Nephron progenitor cell (in vitro differentiated cells): ENCODE measurements around the gene CHD6.

Experiments
- DNase-seq: peaks from one replicate; pipeline ENCODE4 v3.0.0; 2021
- H3K27ac Mint-ChIP-seq: 2 replicates; pipeline ENCODE4 v1.8.0; 2021; ENCODE audit warnings: mild to moderate bottlenecking, moderate library complexity, mixed read lengths
- H3K27me3 Mint-ChIP-seq: 2 replicates; pipeline ENCODE4 v1.8.0; 2021; ENCODE audit warnings: mild to moderate bottlenecking, low read depth, mixed read lengths; ENCODE audit not compliant: poor library complexity
- H3K36me3 Mint-ChIP-seq: 2 replicates; pipeline ENCODE4 v1.8.0; 2021; ENCODE audit warnings: low read depth, mixed read lengths
- H3K4me1 Mint-ChIP-seq: 2 replicates; pipeline ENCODE4 v1.8.0; 2021; ENCODE audit warnings: mixed read lengths
- H3K4me3 Mint-ChIP-seq: 2 replicates; pipeline ENCODE4 v1.8.0; 2021; ENCODE audit warnings: mild to moderate bottlenecking, moderate library complexity, mixed read lengths
- H3K9me3 Mint-ChIP-seq: 2 replicates; pipeline ENCODE4 v1.8.0; 2021; ENCODE audit warnings: mild to moderate bottlenecking, moderate library complexity, mixed read lengths
- TF ChIP-seq, protein P1 (sequence below): fragments of 200-600 bp; sonication (generic); IDR thresholded peaks from 2 replicates; pipeline ENCODE4 v1.5.0; 2021; ENCODE audit warnings: antibody characterized with exemption

The CHD6 gene

DNA sequence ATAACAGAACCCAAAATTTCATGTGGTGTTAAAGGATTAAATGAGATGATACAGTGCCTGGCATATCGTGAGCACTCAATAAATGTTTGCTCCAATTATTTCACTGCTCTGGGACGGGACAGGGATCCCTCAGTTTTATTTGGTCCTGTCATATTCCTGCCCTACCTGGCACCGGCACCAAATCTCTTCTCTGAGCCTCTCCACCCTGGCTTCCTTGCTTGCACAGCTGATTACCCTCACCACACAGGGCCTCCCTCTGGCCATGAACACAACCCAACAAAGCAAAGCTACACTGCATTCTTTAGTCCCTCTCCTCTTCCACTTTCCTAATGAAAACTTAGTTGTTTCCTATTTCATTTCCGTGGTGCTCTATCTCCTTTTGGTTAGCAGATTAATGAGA, 16.4 kb downstream of the CHD6 start:
- Mint-ChIP-seq H3K4me3 (no peak overlapping the region), H3K9me3 (peaks cover 64% of the 10 kb centered on the region), H3K27me3 (no peaks in the 10 kb centered on the region), H3K36me3 (peaks cover 79% of the 10 kb centered on the region), H3K27ac (no peak overlapping the region), H3K4me1 (no peaks in the 10 kb centered on the region)
- TF ChIP-seq, protein P1, sequence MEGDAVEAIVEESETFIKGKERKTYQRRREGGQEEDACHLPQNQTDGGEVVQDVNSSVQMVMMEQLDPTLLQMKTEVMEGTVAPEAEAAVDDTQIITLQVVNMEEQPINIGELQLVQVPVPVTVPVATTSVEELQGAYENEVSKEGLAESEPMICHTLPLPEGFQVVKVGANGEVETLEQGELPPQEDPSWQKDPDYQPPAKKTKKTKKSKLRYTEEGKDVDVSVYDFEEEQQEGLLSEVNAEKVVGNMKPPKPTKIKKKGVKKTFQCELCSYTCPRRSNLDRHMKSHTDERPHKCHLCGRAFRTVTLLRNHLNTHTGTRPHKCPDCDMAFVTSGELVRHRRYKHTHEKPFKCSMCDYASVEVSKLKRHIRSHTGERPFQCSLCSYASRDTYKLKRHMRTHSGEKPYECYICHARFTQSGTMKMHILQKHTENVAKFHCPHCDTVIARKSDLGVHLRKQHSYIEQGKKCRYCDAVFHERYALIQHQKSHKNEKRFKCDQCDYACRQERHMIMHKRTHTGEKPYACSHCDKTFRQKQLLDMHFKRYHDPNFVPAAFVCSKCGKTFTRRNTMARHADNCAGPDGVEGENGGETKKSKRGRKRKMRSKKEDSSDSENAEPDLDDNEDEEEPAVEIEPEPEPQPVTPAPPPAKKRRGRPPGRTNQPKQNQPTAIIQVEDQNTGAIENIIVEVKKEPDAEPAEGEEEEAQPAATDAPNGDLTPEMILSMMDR, result no peak
- no peak for DNase-seq

DNA sequence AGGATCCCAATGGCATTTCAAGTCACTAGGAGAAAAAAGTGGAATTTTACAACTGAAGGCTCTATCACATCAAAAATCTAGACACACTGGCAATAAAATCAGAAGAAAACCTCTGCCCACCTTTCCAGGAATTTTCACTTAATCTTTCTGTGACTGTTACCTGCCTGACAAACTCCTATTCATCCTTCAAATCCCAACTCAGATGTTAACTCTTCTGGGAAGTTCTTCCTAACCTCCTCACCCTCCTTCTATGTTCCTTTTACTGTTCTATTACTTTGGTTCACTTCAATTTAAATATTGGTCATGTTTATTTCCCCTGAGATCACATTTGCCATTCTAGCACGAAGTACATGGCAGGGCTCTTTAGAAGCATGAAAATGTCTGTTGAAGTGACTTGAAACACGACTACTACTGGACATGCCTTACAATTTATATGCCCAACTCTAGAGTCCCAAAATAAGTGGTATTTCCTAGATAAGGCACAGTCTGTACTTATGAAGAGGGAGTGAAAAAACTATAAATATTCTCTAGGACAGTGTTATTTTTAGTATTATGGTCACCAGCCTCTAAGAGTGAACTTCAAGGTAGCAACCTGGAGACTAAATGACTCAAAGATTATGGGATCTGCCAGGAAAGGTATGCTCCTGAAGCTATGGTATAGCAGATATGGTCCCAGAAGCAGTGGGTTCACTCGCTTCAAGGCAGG, 17.1 kb downstream of the CHD6 start:
- no peak overlapping the region for H3K4me3 Mint-ChIP-seq
- H3K27ac Mint-ChIP-seq, result no peak overlapping the region
- TF ChIP-seq, protein P1, result no peak
- peaks cover 68% of the 10 kb centered on the region for H3K9me3 Mint-ChIP-seq
- no peak for DNase-seq
- H3K4me1 Mint-ChIP-seq, result no peaks in the 10 kb centered on the region
- peaks cover 83% of the 10 kb centered on the region for H3K36me3 Mint-ChIP-seq
- H3K27me3 Mint-ChIP-seq, result no peaks in the 10 kb centered on the region

DNA sequence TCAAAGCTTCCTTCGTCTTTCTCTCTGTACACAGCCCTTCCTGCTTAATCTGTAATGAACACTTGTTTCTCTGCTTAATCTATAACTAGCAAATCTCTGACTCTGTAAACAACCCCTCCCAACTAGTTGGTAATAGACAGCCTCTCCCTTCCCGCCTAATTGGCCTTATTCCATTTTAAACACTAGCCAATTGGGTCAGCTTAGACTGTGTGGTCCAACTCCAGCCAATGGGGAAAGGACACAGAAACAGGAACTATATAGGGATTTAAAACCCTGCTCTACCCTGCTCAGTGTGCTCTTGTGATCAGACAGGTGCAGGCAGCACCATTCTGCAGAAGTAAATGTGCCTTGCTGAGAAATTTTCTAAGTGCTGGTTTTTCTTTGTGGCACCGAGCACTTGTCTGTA, 18.5 kb downstream of the CHD6 start:
- H3K36me3 Mint-ChIP-seq, result peaks cover 86% of the 10 kb centered on the region
- peaks cover 77% of the 10 kb centered on the region for H3K9me3 Mint-ChIP-seq
- TF ChIP-seq, protein P1, result no peak
- no peak for DNase-seq
- no peak overlapping the region for H3K27ac Mint-ChIP-seq
- H3K4me3 Mint-ChIP-seq, result no peak overlapping the region
- H3K4me1 Mint-ChIP-seq, result no peaks in the 10 kb centered on the region
- no peaks in the 10 kb centered on the region for H3K27me3 Mint-ChIP-seq

DNA sequence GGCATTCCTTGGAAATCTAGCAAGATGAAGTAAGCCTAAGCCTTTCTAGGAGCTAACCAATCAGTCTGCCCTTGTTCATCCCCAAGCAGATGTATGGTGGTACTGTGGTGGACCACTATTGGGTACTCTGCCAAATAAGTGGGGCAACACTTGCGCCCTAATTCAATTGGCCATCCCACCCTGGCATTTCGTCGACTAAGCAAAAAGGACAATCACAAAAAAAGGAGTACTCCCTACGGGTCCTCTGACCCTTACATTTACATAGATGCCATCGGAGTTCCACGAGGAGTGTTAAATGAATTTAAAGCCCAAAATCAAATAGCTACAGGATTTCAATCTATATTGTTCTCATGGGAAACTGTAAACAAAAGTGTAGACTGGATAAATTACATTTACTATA, 19.5 kb downstream of the CHD6 start:
- H3K27ac Mint-ChIP-seq, result no peak overlapping the region
- H3K4me1 Mint-ChIP-seq, result no peaks in the 10 kb centered on the region
- H3K4me3 Mint-ChIP-seq, result no peak overlapping the region
- H3K36me3 Mint-ChIP-seq, result peaks cover 86% of the 10 kb centered on the region
- TF ChIP-seq, protein P1, result no peak
- H3K27me3 Mint-ChIP-seq, result no peaks in the 10 kb centered on the region
- peaks cover 87% of the 10 kb centered on the region for H3K9me3 Mint-ChIP-seq
- no peak for DNase-seq

DNA sequence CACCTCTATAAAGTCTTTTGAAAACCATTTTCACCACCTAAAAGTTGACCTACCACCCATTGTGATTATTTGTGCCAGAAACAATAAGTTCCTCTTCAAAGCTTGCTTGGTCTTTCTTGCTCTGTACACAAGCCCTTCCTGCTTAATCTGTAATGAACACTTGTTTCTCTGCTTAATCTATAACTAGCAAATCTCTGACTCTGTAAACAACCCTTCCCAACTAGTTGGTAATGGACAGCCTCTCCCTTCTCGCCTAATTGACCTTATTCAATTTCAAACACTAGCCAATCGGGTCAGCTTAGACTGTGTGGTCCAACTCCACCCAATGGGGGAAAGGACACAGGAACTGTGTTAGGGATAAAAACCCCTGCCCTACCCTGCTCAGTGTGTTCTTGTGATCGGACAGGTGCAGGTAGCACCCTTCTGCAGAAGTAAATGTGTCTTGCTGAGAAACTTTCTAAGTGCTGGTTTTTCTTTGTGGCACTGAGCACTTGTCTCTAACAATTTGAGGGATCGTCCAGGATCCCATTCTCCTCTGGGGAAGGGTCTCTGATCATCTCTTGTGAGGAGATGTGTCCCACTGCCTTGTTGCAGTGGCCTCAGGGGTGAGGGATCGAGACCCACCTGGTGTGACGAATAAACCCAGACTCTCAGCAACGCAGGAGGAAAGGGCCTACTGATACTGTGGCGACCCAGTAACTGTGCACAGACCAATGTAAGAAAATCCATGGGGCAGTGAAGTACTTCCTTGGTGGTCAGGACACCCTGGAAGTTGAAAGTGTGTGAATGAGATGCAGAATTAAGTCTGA, 23.5 kb downstream of the CHD6 start:
- Mint-ChIP-seq H3K27ac (no peak overlapping the region), H3K4me3 (no peak overlapping the region), H3K9me3 (peaks cover 93% of the 10 kb centered on the region), H3K36me3 (peaks cover 89% of the 10 kb centered on the region), H3K4me1 (no peaks in the 10 kb centered on the region), H3K27me3 (no peaks in the 10 kb centered on the region)
- TF ChIP-seq, protein P1, result no peak
- DNase-seq, result no peak
